Activated T-cell treated with anti-CD3 and anti-CD28 coated beads for 24 hours (primary cell): Measurements from ENCODE around the gene FKBP1A.

ENCODE experiments used
- DNase-seq: peaks from one replicate; pipeline ENCODE4 v3.0.0-alpha.2; 2020; ENCODE audit warnings: low read depth

Gene FKBP1A

GRCh38 chr20:1331801-1332453 lies 60.9 kb downstream of the FKBP1A start:
- DNase-seq = no peak

- no peak for DNase-seq
Observed at GRCh38 chr20:1331101-1331500, 61.8 kb downstream of the FKBP1A start.

GRCh38 chr20:1330075-1330830 lies 62.6 kb downstream of the FKBP1A start:
- DNase-seq = no peak

GRCh38 chr20:1328680-1329330 lies 64.0 kb downstream of the FKBP1A start, which contains the start of gene SDCBP2:
Gene SDCBP2, minus strand, starts transcription at chr20:1329139. Its CDS starts 8,723 bp downstream, at chr20:1320416.
- DNase-seq = no peak

GRCh38 chr20:1327827-1328679 lies 64.8 kb downstream of the FKBP1A start:
- no peak for DNase-seq

- no peak for DNase-seq
Observed at GRCh38 chr20:1327241-1327653, 65.6 kb downstream of the FKBP1A start.

GRCh38 chr20:1326031-1326930 lies 66.6 kb downstream of the FKBP1A start:
- no peak for DNase-seq

GRCh38 chr20:1325173-1326030 lies 67.5 kb downstream of the FKBP1A start:
- peak; percentile 98 for DNase-seq

GRCh38 chr20:1324598-1325172 lies 68.2 kb downstream of the FKBP1A start:
- no peak for DNase-seq

GRCh38 chr20:1323830-1324597 lies 68.8 kb downstream of the FKBP1A start:
- no peak for DNase-seq

GRCh38 chr20:1323256-1323655 lies 69.6 kb downstream of the FKBP1A start:
- DNase-seq = no peak

- DNase-seq = no peak
Observed at GRCh38 chr20:1322511-1323245, 70.2 kb downstream of the FKBP1A start.

- DNase-seq = no peak
Observed at GRCh38 chr20:1321654-1321939, 71.3 kb downstream of the FKBP1A start.

GRCh38 chr20:1320902-1321653 lies 71.8 kb downstream of the FKBP1A start:
- no peak for DNase-seq

- DNase-seq = no peak
Observed at GRCh38 chr20:1320016-1320415, 72.8 kb downstream of the FKBP1A start.

GRCh38 chr20:1319462-1319861 lies 73.4 kb downstream of the FKBP1A start:
- DNase-seq = no peak

- no peak for DNase-seq
Observed at GRCh38 chr20:1319051-1319450, 73.8 kb downstream of the FKBP1A start.
